HEK293 (cell line): ENCODE measurements around the gene KY.
A peak's percentile ranks its signal among the peaks of the same experiment; 100 is the strongest.

Source experiments
- CTCF ChIA-PET: fragments of 350-600 bp; formaldehyde crosslinking; extraction: SDS; loops from one replicate; lab custom pipeline; 2021; ENCODE audit warnings: antibody characterized with exemption; lab: Yijun Ruan, JAX
- POLR2A ChIA-PET: fragments of 300-600 bp; formaldehyde crosslinking; extraction: SDS; loops from one replicate; lab custom pipeline; 2020; ENCODE audit warnings: antibody characterized with exemption, inconsistent platforms; lab: Yijun Ruan, JAX
- H3K27ac ChIP-seq: fragments of 200-500 bp; sonication (Bioruptor generic); 2 replicates; pipeline ENCODE4 v1.5.1; 2014; ENCODE audit warnings: low read depth, low read length, control low read depth, inconsistent platforms; ENCODE audit errors: extremely low read depth
- H3K36me3 ChIP-seq, 2 experiments: fragments of 200-500 bp in 1 of 2; sonication (Bioruptor generic) in 1 of 2; 1 replicate in 1 of 2; 2 replicates in 1 of 2; pipeline ENCODE4 v1.5.1; 2014 to 2017; ENCODE audit warnings: inconsistent platforms in 2 of 2, low read length in 2 of 2; ENCODE audit not compliant: control insufficient read depth in 2 of 2, insufficient read depth in 1 of 2
- H3K4me1 ChIP-seq: fragments of 200-500 bp; sonication (Bioruptor generic); 2 replicates; pipeline ENCODE4 v1.5.1; 2014; ENCODE audit warnings: mild to moderate bottlenecking, low read length, inconsistent platforms; ENCODE audit not compliant: control insufficient read depth, insufficient read depth
- H3K4me3 ChIP-seq: 2 replicates; pipeline ENCODE4 v1.5.1; 2011; ENCODE audit warnings: low read depth, mild to moderate bottlenecking, control low read depth, low read length, moderate library complexity
- H3K9me3 ChIP-seq: fragments of 200-500 bp; sonication (Bioruptor generic); 2 replicates; pipeline ENCODE4 v1.5.1; 2014; ENCODE audit warnings: low read depth, low read length, inconsistent platforms; ENCODE audit not compliant: control insufficient read depth, insufficient read depth
- BCL11A ChIP-seq: fragments of 450-650 bp; formaldehyde crosslinking; IDR thresholded peaks from 2 replicates; pipeline ENCODE4 v1.5.1; 2016; ENCODE audit warnings: low read depth, missing biosample characterization, missing genetic modification characterization
- BCL11B ChIP-seq: fragments of 450-650 bp; formaldehyde crosslinking; IDR thresholded peaks from 2 replicates; pipeline ENCODE4 v1.5.1; 2016; ENCODE audit warnings: low read depth, missing biosample characterization, missing genetic modification characterization
- GLI4 ChIP-seq: fragments of 450-650 bp; formaldehyde crosslinking; IDR thresholded peaks from 2 replicates; pipeline ENCODE4 v1.5.1; 2016; ENCODE audit warnings: missing biosample characterization, missing genetic modification characterization
- HOXC10 ChIP-seq: sonication (generic); formaldehyde crosslinking; IDR thresholded peaks from 2 replicates; pipeline ENCODE4 v1.8.1; 2023; ENCODE audit warnings: mild to moderate bottlenecking, missing genetic modification reagents
- KLF8 ChIP-seq: fragments of 450-650 bp; formaldehyde crosslinking; IDR thresholded peaks from 2 replicates; pipeline ENCODE4 v1.5.1; 2016; ENCODE audit warnings: missing biosample characterization, missing genetic modification characterization
- PBX3 ChIP-seq: sonication (generic); formaldehyde crosslinking; IDR thresholded peaks from 2 replicates; pipeline ENCODE4 v1.8.1; 2022; ENCODE audit warnings: mild to moderate bottlenecking, moderate library complexity, missing genetic modification reagents
- SETDB1 ChIP-seq: IDR thresholded peaks from one replicate; pipeline ENCODE4 v1.6.1; 2017; ENCODE audit warnings: mild to moderate bottlenecking, low read length, moderate library complexity, mixed read lengths; ENCODE audit not compliant: insufficient read length
- SP3 ChIP-seq: fragments of 450-650 bp; formaldehyde crosslinking; IDR thresholded peaks from 2 replicates; pipeline ENCODE4 v1.5.1; 2016; ENCODE audit warnings: missing biosample characterization, missing genetic modification characterization
- WT1 ChIP-seq: fragments of 450-650 bp; formaldehyde crosslinking; IDR thresholded peaks from 2 replicates; pipeline ENCODE4 v1.5.1; 2016; ENCODE audit warnings: missing biosample characterization, missing genetic modification characterization
- ZBTB1 ChIP-seq: fragments of 450-650 bp; formaldehyde crosslinking; IDR thresholded peaks from 2 replicates; pipeline ENCODE4 v1.5.1; 2016; ENCODE audit warnings: missing biosample characterization, missing genetic modification characterization
- ZIC2 ChIP-seq: fragments of 450-650 bp; formaldehyde crosslinking; IDR thresholded peaks from 2 replicates; pipeline ENCODE4 v1.5.1; 2016; ENCODE audit warnings: missing biosample characterization, missing genetic modification characterization
- ZNF148 ChIP-seq: fragments of 450-650 bp; formaldehyde crosslinking; IDR thresholded peaks from 2 replicates; pipeline ENCODE4 v1.5.0; 2017; ENCODE audit warnings: missing biosample characterization, missing genetic modification characterization, borderline replicate concordance
- ZNF174 ChIP-seq: fragments of 450-650 bp; formaldehyde crosslinking; IDR thresholded peaks from 2 replicates; pipeline ENCODE4 v1.5.0; 2017; ENCODE audit warnings: missing biosample characterization, mild to moderate bottlenecking, missing genetic modification characterization
- ZNF2 ChIP-seq: fragments of 450-650 bp; formaldehyde crosslinking; IDR thresholded peaks from 2 replicates; pipeline ENCODE4 v1.5.1; 2016; ENCODE audit warnings: missing biosample characterization, missing genetic modification characterization
- ZNF391 ChIP-seq: fragments of 450-650 bp; formaldehyde crosslinking; IDR thresholded peaks from 2 replicates; pipeline ENCODE4 v1.5.1; 2016; ENCODE audit warnings: low read depth, missing biosample characterization, missing genetic modification characterization, borderline replicate concordance
- ZNF544 ChIP-seq: fragments of 450-650 bp; formaldehyde crosslinking; IDR thresholded peaks from 2 replicates; pipeline ENCODE4 v1.5.0; 2017; ENCODE audit warnings: missing biosample characterization, missing genetic modification characterization
- ZNF555 ChIP-seq: fragments of 450-650 bp; formaldehyde crosslinking; conservative IDR thresholded peaks from 2 replicates; pipeline ENCODE4 v1.5.1; 2017; ENCODE audit warnings: missing biosample characterization, mild to moderate bottlenecking, missing genetic modification characterization, inconsistent platforms
- ZNF623 ChIP-seq: fragments of 450-650 bp; formaldehyde crosslinking; IDR thresholded peaks from 2 replicates; pipeline ENCODE4 v1.5.1; 2016; ENCODE audit warnings: missing biosample characterization, missing genetic modification characterization
- TF ChIP-seq, protein P1 (sequence below): fragments of 450-650 bp; formaldehyde crosslinking; IDR thresholded peaks from 2 replicates; pipeline ENCODE4 v1.5.1; 2016; ENCODE audit warnings: missing biosample characterization, missing genetic modification characterization
- TF ChIP-seq, protein P2 (sequence below): fragments of 450-650 bp; formaldehyde crosslinking; conservative IDR thresholded peaks from 2 replicates; pipeline ENCODE4 v1.5.1; 2016; ENCODE audit warnings: low read depth, missing biosample characterization, missing genetic modification characterization
- TF ChIP-seq, protein P3 (sequence below): fragments of 450-650 bp; formaldehyde crosslinking; IDR thresholded peaks from 2 replicates; pipeline ENCODE4 v1.5.1; 2017; ENCODE audit warnings: missing biosample characterization, missing genetic modification characterization

KY gene

DNA sequence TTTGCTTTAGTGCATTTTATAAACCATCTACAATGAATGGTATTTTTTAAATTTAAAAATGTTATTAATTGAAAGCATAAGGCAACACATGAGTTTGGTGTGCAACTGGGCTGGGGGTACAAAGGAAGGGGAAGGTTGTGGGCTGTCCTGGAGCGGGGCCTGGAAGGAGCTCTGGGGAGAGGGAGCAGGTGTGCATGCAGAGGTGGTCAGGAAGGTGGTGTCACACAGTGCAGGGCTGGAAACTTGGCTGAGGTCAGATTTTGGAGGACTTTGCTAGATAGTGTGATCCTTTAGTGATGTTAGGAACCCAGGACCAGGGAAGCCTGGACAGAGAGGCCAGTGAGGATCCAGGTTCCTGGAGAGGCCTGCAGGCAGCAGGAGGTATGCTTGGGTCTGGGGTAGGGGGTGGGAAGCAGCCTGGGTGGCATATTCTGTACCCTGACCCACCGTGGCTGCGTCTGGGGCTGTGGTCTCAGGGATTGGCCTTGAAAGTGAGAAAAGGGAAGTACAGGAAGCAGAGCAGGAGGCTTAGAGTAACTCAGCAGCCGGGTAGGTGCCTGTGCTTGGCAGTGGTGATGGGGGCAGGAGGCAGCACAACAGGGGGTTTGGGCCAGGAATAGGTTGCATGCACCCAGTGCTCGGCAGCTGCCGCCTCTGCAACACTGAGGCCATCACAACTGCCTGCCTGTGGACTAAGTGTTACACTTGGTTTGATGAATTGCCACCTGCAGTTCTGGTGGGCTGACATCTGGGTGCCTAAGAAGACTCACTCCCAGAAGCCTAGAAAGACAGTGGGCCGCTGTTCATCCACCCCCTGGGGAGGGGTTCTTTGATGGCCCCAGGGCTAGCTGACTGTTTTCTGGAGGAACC is 33.0 kb downstream of the KY start:
- Histone ChIP-seq H3K4me1 (no peaks in the 10 kb centered on the region), H3K9me3 (no peaks in the 10 kb centered on the region)
- TF ChIP-seq ZIC2 (tag by site-specific recombination) (peak; percentile 23), GLI4 (no peak), ZNF174 (tag by site-specific recombination) (no peak), ZNF544 (no peak)
- TF ChIP-seq, all 188 proteins: peak for 1
- H3K36me3 ChIP-seq = no peaks in the 10 kb centered on the region
- ChIA-PET CTCF (interaction anchor here (0.9 kb wide), 1 partner anchor 176 kb away, joined by 3 read pairs; no protein-coding TSS in a partner anchor), POLR2A (no interaction called here)
- H3K4me3 ChIP-seq = no peak overlapping the region
- H3K27ac ChIP-seq = no peak overlapping the region

DNA sequence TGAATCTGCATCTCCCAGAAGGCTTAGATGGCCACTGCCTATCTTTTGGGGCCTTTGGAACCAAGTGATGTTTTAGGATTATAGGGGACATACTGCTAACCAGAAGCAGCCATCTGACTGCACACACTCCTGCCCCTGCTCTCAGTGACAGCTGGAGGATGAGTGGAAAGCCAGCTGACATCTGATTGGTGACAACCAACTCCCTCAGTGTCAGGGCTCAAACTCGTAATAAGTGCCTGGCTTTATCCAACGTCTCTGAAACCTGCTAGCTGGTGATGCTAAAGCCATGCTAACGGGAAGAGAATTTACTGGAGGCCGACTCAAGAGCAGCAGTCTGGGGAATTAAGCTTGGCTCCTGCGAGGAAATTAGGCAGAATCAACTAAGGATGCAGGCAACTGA is 35.1 kb downstream of the KY start:
- ChIA-PET CTCF (interaction anchor here (0.7 kb wide), 1 partner anchor 8 kb away, joined by 3 read pairs; no protein-coding TSS in a partner anchor), POLR2A (no interaction called here)
- H3K4me1 ChIP-seq = no peaks in the 10 kb centered on the region
- no peak overlapping the region for H3K27ac ChIP-seq
- TF ChIP-seq ZNF623 (tag by site-specific recombination) = no peak
- TF ChIP-seq, protein P1, sequence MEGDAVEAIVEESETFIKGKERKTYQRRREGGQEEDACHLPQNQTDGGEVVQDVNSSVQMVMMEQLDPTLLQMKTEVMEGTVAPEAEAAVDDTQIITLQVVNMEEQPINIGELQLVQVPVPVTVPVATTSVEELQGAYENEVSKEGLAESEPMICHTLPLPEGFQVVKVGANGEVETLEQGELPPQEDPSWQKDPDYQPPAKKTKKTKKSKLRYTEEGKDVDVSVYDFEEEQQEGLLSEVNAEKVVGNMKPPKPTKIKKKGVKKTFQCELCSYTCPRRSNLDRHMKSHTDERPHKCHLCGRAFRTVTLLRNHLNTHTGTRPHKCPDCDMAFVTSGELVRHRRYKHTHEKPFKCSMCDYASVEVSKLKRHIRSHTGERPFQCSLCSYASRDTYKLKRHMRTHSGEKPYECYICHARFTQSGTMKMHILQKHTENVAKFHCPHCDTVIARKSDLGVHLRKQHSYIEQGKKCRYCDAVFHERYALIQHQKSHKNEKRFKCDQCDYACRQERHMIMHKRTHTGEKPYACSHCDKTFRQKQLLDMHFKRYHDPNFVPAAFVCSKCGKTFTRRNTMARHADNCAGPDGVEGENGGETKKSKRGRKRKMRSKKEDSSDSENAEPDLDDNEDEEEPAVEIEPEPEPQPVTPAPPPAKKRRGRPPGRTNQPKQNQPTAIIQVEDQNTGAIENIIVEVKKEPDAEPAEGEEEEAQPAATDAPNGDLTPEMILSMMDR (tag by site-specific recombination) = no peak
- TF ChIP-seq BCL11A (tag by site-specific recombination) = no peak
- TF ChIP-seq HOXC10 (CRISPR knock-in tag) = no peak
- H3K36me3 ChIP-seq = no peaks in the 10 kb centered on the region
- H3K4me3 ChIP-seq = no peak overlapping the region
- H3K9me3 ChIP-seq = no peaks in the 10 kb centered on the region

GRCh38 chr3:134614955-134615354 is 35.9 kb downstream of the KY start:
- TF ChIP-seq PBX3 (CRISPR knock-in tag) (no peak), WT1 (tag by site-specific recombination) (no peak), ZNF391 (tag by site-specific recombination) (no peak), ZNF2 (no peak), ZNF555 (tag by site-specific recombination) (no peak), ZIC2 (tag by site-specific recombination) (no peak), ZNF623 (tag by site-specific recombination) (no peak), ZBTB1 (no peak), SETDB1 (no peak), ZNF148 (tag by site-specific recombination) (no peak), BCL11B (tag by site-specific recombination) (no peak), SP3 (tag by site-specific recombination) (no peak), KLF8 (no peak)
- TF ChIP-seq, protein P2, sequence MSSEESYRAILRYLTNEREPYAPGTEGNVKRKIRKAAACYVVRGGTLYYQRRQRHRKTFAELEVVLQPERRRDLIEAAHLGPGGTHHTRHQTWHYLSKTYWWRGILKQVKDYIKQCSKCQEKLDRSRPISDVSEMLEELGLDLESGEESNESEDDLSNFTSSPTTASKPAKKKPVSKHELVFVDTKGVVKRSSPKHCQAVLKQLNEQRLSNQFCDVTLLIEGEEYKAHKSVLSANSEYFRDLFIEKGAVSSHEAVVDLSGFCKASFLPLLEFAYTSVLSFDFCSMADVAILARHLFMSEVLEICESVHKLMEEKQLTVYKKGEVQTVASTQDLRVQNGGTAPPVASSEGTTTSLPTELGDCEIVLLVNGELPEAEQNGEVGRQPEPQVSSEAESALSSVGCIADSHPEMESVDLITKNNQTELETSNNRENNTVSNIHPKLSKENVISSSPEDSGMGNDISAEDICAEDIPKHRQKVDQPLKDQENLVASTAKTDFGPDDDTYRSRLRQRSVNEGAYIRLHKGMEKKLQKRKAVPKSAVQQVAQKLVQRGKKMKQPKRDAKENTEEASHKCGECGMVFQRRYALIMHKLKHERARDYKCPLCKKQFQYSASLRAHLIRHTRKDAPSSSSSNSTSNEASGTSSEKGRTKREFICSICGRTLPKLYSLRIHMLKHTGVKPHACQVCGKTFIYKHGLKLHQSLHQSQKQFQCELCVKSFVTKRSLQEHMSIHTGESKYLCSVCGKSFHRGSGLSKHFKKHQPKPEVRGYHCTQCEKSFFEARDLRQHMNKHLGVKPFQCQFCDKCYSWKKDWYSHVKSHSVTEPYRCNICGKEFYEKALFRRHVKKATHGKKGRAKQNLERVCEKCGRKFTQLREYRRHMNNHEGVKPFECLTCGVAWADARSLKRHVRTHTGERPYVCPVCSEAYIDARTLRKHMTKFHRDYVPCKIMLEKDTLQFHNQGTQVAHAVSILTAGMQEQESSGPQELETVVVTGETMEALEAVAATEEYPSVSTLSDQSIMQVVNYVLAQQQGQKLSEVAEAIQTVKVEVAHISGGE (tag by site-specific recombination) = no peak
- TF ChIP-seq, protein P3, sequence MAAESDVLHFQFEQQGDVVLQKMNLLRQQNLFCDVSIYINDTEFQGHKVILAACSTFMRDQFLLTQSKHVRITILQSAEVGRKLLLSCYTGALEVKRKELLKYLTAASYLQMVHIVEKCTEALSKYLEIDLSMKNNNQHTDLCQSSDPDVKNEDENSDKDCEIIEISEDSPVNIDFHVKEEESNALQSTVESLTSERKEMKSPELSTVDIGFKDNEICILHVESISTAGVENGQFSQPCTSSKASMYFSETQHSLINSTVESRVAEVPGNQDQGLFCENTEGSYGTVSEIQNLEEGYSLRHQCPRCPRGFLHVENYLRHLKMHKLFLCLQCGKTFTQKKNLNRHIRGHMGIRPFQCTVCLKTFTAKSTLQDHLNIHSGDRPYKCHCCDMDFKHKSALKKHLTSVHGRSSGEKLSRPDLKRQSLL (tag by site-specific recombination) = no peak
- H3K9me3 ChIP-seq = no peaks in the 10 kb centered on the region
- H3K4me1 ChIP-seq = no peaks in the 10 kb centered on the region
- no peak overlapping the region for H3K4me3 ChIP-seq
- no peak overlapping the region for H3K27ac ChIP-seq
- no peaks in the 10 kb centered on the region for H3K36me3 ChIP-seq
- ChIA-PET CTCF (no interaction called here), POLR2A (no interaction called here)
